HCT116 (cell line): ENCODE results near the gene PDK2. TPM values are rescaled to one million over a fixed set of nuclear protein-coding genes. Genes with fewer than 3 reads are reported as not detected.

Experiments
- ATAC-seq: fragments of 200-7000 bp; cut with Tn5 transposase; 2 replicates; pipeline ENCODE4 v1.9.1; 2020; ENCODE audit warnings: mild to moderate bottlenecking, moderate library complexity
- BruUV-seq: library from RNA; stranded (reverse); fragments of 400-500 nt; replicated peaks from 2 replicates; lab custom pipeline; 2021; lab: Mats Ljungman, UMichigan
- CTCF ChIA-PET: fragments of 300-600 bp; sonication (Branson Sonifier 250); formaldehyde crosslinking; loops from one replicate; lab custom pipeline; 2021; ENCODE audit warnings: antibody characterized with exemption; lab: Charles Lee
- POLR2A ChIA-PET: fragments of 300-600, 350-600 bp; sonication (Branson Sonifier 250); formaldehyde crosslinking; loops from one replicate; lab custom pipeline; 2021; ENCODE audit warnings: antibody characterized with exemption; lab: Charles Lee
- RAD21 ChIA-PET, 2 experiments: fragments of 300-600 bp; sonication (Branson Sonifier 250); formaldehyde crosslinking; loops; one replicate each; lab custom pipeline; 2023; ENCODE audit warnings: low total read pairs in 2 of 2; ENCODE audit not compliant: uncharacterized antibody in 2 of 2, unreplicated experiment in 2 of 2, low non-redundant PET in 1 of 2; lab: Charles Lee
- DNase-seq: peaks from one replicate; pipeline ENCODE4 v3.0.0-alpha.2; 2010; ENCODE audit warnings: low read depth, low spot score
- H2AFZ ChIP-seq: fragments of 200-600 bp; shearing (Covaris generic), sonication (generic); 2 replicates; pipeline ENCODE4 v1.6.1; 2017; ENCODE audit warnings: low read depth, mixed run types, mixed read lengths, antibody characterized with exemption, low read length; ENCODE audit not compliant: poor library complexity, severe bottlenecking
- H3K27ac ChIP-seq: 2 replicates; pipeline ENCODE4 v1.5.1; 2012; ENCODE audit warnings: low read depth, low read length
- H3K27me3 ChIP-seq: fragments of 200-600 bp; sonication (generic); 2 replicates; pipeline ENCODE4 v1.6.1; 2016; ENCODE audit warnings: mixed run types, low read length, mixed read lengths; ENCODE audit not compliant: insufficient read depth
- H3K36me3 ChIP-seq, 2 experiments: fragments of 200-500 bp in 1 of 2; fragments of 200-600 bp in 1 of 2; sonication (Bioruptor generic) in 1 of 2; sonication (generic) in 1 of 2; 2 replicates each; pipeline versions ENCODE4 v1.5.1 to v1.6.1; 2014 to 2016; ENCODE audit warnings: low read length in 2 of 2, inconsistent platforms in 1 of 2, mixed read lengths in 1 of 2, mixed run types in 1 of 2; ENCODE audit not compliant: insufficient read depth in 2 of 2, control insufficient read depth in 1 of 2
- H3K4me1 ChIP-seq, 2 experiments: fragments of 200-600 bp in 1 of 2; sonication (generic) in 1 of 2; 2 replicates each; pipeline versions ENCODE4 v1.5.1 to v1.6.1; 2012 to 2017; ENCODE audit warnings: low read length in 2 of 2, inconsistent platforms in 1 of 2, mild to moderate bottlenecking in 1 of 2, mixed read lengths in 1 of 2, mixed run types in 1 of 2, moderate library complexity in 1 of 2; ENCODE audit not compliant: insufficient read depth in 2 of 2, control insufficient read depth in 1 of 2
- H3K4me2 ChIP-seq: fragments of 200-600 bp; sonication (generic); 2 replicates; pipeline ENCODE4 v1.6.1; 2017; ENCODE audit warnings: mixed run types, low read length, mixed read lengths
- H3K4me3 ChIP-seq, 2 experiments: fragments of 200-600 bp in 1 of 2; sonication (generic) in 1 of 2; replicated peaks in 1 of 2; 2 replicates each; pipeline ENCODE4 v1.5.1; 2011 to 2016; ENCODE audit warnings: low read length in 2 of 2, control low read depth in 1 of 2, low read depth in 1 of 2, mild to moderate bottlenecking in 1 of 2, mixed read lengths in 1 of 2, mixed run types in 1 of 2
- H3K79me2 ChIP-seq: fragments of 200-600 bp; sonication (generic); 2 replicates; pipeline ENCODE4 v1.6.1; 2017; ENCODE audit warnings: mild to moderate bottlenecking, mixed run types, low read length, moderate library complexity, mixed read lengths; ENCODE audit not compliant: insufficient read depth
- H3K9ac ChIP-seq: fragments of 200-600 bp; sonication (generic); 2 replicates; pipeline ENCODE4 v1.6.1; 2016; ENCODE audit warnings: low read length, mixed read lengths
- H3K9me2 ChIP-seq: fragments of 200-600 bp; sonication (generic), shearing (Covaris generic); 2 replicates; pipeline ENCODE4 v1.6.1; 2017; ENCODE audit warnings: mixed run types, mild to moderate bottlenecking, moderate library complexity; ENCODE audit not compliant: insufficient read depth
- H3K9me3 ChIP-seq, 2 experiments: fragments of 200-500 bp in 1 of 2; fragments of 200-600 bp in 1 of 2; sonication (Bioruptor generic) in 1 of 2; sonication (generic) in 1 of 2; 2 replicates each; pipeline ENCODE4 v1.6.1; 2014 to 2017; ENCODE audit warnings: low read length in 2 of 2, mixed read lengths in 2 of 2, inconsistent platforms in 1 of 2, low read depth in 1 of 2, mild to moderate bottlenecking in 1 of 2, mixed run types in 1 of 2, moderate library complexity in 1 of 2; ENCODE audit not compliant: control insufficient read depth in 1 of 2, insufficient read depth in 1 of 2
- H4K20me1 ChIP-seq: fragments of 200-600 bp; sonication (generic), shearing (Covaris generic); 2 replicates; pipeline ENCODE4 v1.6.1; 2017; ENCODE audit warnings: mixed run types, mild to moderate bottlenecking, moderate library complexity; ENCODE audit not compliant: insufficient read depth
- CTCF ChIP-seq, 3 experiments: fragments of 200-600 bp in 1 of 3; sonication (generic) in 1 of 3; IDR thresholded peaks in 2 of 3; conservative IDR thresholded peaks in 1 of 3; 2 replicates each; pipeline ENCODE4 v1.5.1; 2012 to 2017; ENCODE audit warnings: low read depth in 2 of 3, low read length in 2 of 3, antibody characterized with exemption in 1 of 3, borderline replicate concordance in 1 of 3, control low read depth in 1 of 3, mild to moderate bottlenecking in 1 of 3, mixed read lengths in 1 of 3, mixed run types in 1 of 3, moderate library complexity in 1 of 3; ENCODE audit not compliant: insufficient read depth in 1 of 3
- EGR1 ChIP-seq: IDR thresholded peaks from 2 replicates; pipeline ENCODE4 v1.6.1; 2012; ENCODE audit warnings: low read depth
- ELF1 ChIP-seq: IDR thresholded peaks from 2 replicates; pipeline ENCODE4 v1.6.1; 2012; ENCODE audit warnings: low read depth, borderline replicate concordance
- EZH2 ChIP-seq: fragments of 200-600 bp; sonication (generic); IDR thresholded peaks from 2 replicates; pipeline ENCODE4 v1.6.1; 2017; ENCODE audit warnings: antibody characterized with exemption, mixed run types
- POLR2A ChIP-seq: IDR thresholded peaks from 2 replicates; pipeline ENCODE4 v1.7.0; 2011; ENCODE audit warnings: borderline replicate concordance; ENCODE audit not compliant: insufficient read depth, insufficient read length; ENCODE audit errors: extremely low read depth
- POLR2AphosphoS5 ChIP-seq: IDR thresholded peaks from 2 replicates; pipeline ENCODE4 v1.6.1; 2011; ENCODE audit warnings: mild to moderate bottlenecking, low read depth, low read length, moderate library complexity
- RAD21 ChIP-seq: IDR thresholded peaks from 2 replicates; pipeline ENCODE4 v1.6.1; 2012; ENCODE audit warnings: low read depth, mild to moderate bottlenecking
- SRF ChIP-seq: IDR thresholded peaks from 2 replicates; pipeline ENCODE4 v1.6.1; 2012; ENCODE audit warnings: low read depth
- YY1 ChIP-seq: IDR thresholded peaks from 2 replicates; pipeline ENCODE4 v1.6.1; 2011; ENCODE audit warnings: low read length, low read depth, moderate library complexity, mild to moderate bottlenecking; ENCODE audit not compliant: insufficient replicate concordance; ENCODE audit errors: extremely low read depth
- intact Hi-C: fragments of 100-400 bp; cut with micrococcal nuclease; formaldehyde crosslinking; loops from 2 replicates; pipeline ENCODE4 v1.10.0; 2022
- total RNA-seq: library from RNA; stranded (reverse); gene quantifications from one replicate; pipeline ENCODE4 v1.2.1, GENCODE V29; 2021; ENCODE audit not compliant: unreplicated experiment
- TF ChIP-seq, protein P1 (sequence below): IDR thresholded peaks from 2 replicates; pipeline ENCODE4 v1.6.1; 2012

The PDK2 gene
- total RNA-seq, 1 experiment from 2014 or later, result 39.1 TPM

- no peak for DNase-seq
- Histone ChIP-seq H2AFZ (no peak overlapping the region), H3K4me1 (peaks cover 12 to 25% of the 10 kb centered on the region in 2 experiments), H3K9me2 (no peaks in the 10 kb centered on the region), H3K27ac (no peak overlapping the region), H3K9ac (no peak overlapping the region), H3K36me3 (peaks cover 43 to 45% of the 10 kb centered on the region in 2 experiments), H3K4me2 (no peak overlapping the region), H3K9me3 (no peaks in the 10 kb centered on the region), H3K27me3 (no peaks in the 10 kb centered on the region), H3K79me2 (peaks cover 12% of the 10 kb centered on the region; the same call in 1 of the 2 replicates), H3K4me3 (no peak overlapping the region), H4K20me1 (no peaks in the 10 kb centered on the region)
- BruUV-seq, result no TSS peak
- ChIA-PET RAD21 (interaction anchor here in 1 of 2 experiments (0.6 kb wide), 2 partner anchors 32 to 501 kb away, joined by 3 to 4 read pairs; partner anchors contain the start of genes ABCC3 and SGCA), CTCF (no interaction called here), POLR2A (no interaction called here)
- intact Hi-C loops, result no loop called here
- TF ChIP-seq RAD21 (no peak), CTCF (IDR thresholded peaks at IDR 0.05 in 2 of 3, conservative IDR thresholded peaks at IDR 0.05 in 1 of 3; ENCODE audit: borderline replicate concordance in 1 of 3, insufficient read depth in 1 of 3, low read depth in 2 of 3, low read length in 2 of 3) (no peak), POLR2AphosphoS5 (0 out of 2 replicates have a peak, but pooled peaks have one; percentile 19)
- no peak for ATAC-seq
Measured at GRCh38 chr17:50133769-50134099, 38.6 kb downstream of the PDK2 start.

DNA sequence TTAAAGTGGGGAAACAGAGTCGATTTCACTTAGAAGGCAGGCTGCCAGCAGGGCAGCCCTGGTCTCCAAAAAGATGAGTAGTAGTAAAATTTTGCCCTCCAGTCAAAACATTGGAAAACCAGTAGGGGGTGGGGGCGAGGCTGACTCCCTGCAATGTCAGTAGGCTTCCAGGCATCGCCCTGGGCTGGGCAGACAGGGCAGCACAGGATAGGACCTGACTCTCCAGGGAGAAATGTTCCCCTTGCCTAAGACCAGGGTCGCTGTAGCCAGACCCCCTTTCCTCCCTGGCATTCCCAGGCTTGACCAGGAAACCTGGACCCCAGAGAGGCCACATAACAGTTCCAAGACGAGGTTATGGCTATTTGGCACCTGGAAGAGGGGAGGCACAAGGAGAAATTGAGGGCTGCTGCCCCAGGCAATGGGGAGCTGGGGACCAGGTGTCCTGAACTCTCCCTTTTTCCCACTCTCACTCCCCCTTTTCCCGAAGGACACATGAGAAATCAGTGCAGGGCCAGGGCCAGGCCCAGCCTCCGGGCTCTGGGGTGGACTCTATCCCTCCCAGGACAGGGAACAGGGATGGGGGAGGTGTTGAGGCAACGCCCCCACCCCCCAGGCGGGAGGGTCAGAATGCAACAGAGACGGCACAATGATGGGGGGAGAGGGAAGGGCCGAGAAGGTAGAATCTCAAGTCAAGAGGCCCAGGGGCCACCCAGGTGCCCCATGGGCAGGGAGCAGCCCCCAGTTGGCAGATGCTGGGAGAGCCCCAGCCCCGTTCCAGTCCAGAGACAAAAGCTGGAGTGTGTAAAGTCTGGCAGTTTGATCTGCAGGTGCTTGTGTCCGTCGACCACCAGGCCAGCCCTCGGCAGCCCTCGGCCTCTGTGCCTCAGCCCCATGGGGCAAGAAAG, 39.3 kb downstream of the PDK2 start:
- intact Hi-C loops, result no loop called here
- Histone ChIP-seq H4K20me1 (no peaks in the 10 kb centered on the region), H3K4me1 (peaks cover 12 to 25% of the 10 kb centered on the region in 2 experiments), H2AFZ (no peak overlapping the region), H3K4me3 (no peak overlapping the region), H3K27me3 (no peaks in the 10 kb centered on the region), H3K9ac (no peak overlapping the region), H3K9me2 (no peaks in the 10 kb centered on the region), H3K4me2 (no peak overlapping the region), H3K27ac (no peak overlapping the region), H3K9me3 (no peaks in the 10 kb centered on the region), H3K36me3 (peaks cover 50 to 53% of the 10 kb centered on the region in 2 experiments), H3K79me2 (peaks cover 19% of the 10 kb centered on the region; the same call in 1 of the 2 replicates)
- DNase-seq (no peak), ATAC-seq (peak; percentile 49)
- TSS peak; percentile 42 for BruUV-seq
- ChIA-PET POLR2A (no interaction called here), RAD21 (interaction anchor here in 1 of 2 experiments (0.6 kb wide), 2 partner anchors 31 to 500 kb away, joined by 3 to 4 read pairs; partner anchors contain the start of genes ABCC3 and SGCA), CTCF (no interaction called here)
- TF ChIP-seq EZH2 (no peak), YY1 (no peak), EGR1 (no peak), ELF1 (no peak), SRF (no peak), POLR2A (no peak)
- TF ChIP-seq, protein P1, sequence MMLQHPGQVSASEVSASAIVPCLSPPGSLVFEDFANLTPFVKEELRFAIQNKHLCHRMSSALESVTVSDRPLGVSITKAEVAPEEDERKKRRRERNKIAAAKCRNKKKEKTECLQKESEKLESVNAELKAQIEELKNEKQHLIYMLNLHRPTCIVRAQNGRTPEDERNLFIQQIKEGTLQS, result no peak
